ENCODE data around the gene BIRC6.

BIRC6 gene

DNA sequence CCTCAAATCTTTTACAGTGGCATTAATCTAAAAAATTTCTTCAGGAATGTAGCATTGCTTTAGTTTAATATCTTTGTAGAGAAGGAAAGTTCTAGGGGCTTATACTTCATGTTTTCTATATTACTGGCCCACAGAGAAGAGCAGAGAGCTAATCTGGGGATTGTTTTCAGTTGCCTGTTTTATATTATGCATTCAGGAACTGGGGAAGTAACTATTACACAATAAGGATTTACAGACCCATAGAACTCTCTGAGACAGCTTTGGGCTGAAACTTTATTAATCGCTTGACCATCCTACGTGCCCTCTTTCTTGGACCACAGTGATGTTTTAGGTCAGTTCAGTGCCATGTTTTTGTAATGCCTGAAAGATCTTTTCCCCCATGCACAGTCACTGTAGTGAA lies 29.9 kb downstream of the BIRC6 start:
- Histone ChIP-seq H3K36me3 (ENCODE audit: control insufficient read depth in 4 of 4, insufficient read depth in 4 of 4, low read length in 3 of 4) (peaks cover 26 to 59% (median 40%) of the 10 kb centered on the region in 4 experiments), H3K4me3 (ENCODE audit: control insufficient read depth in 1 of 7, extremely low read depth in 1 of 7, insufficient read depth in 4 of 7, low read depth in 2 of 7, low read length in 6 of 7) (no peak overlapping the region), H3K27ac (ENCODE audit: insufficient read depth in 1 of 2, low read depth in 1 of 2, low read length in 2 of 2, poor library complexity in 1 of 2, severe bottlenecking in 2 of 2) (no peak overlapping the region), H3K27me3 (replicated peaks in 2 of 5; ENCODE audit: control insufficient read depth in 4 of 5, insufficient read depth in 5 of 5, low read length in 4 of 5) (no peaks in the 10 kb centered on the region), H3K9me3 (ENCODE audit: control extremely low read depth in 1 of 5, control insufficient read depth in 4 of 5, insufficient read depth in 2 of 5, low read depth in 1 of 5, low read length in 4 of 5) (no peaks in the 10 kb centered on the region), H3K4me1 (ENCODE audit: control extremely low read depth in 1 of 4, control insufficient read depth in 4 of 4, insufficient read depth in 4 of 4, low read length in 3 of 4) (peaks cover 0 to 6% (median 2%) of the 10 kb centered on the region in 4 experiments)
- DNase-seq = no peak
- WGBS (ENCODE audit: insufficient coverage) = 100% methylated on average over 2 of the region's 2 CpGs
- CTCF ChIA-PET = no interaction called here
- POLR2A ChIA-PET = no interaction called here

- Histone ChIP-seq H3K9me3 (ENCODE audit: control extremely low read depth in 1 of 5, control insufficient read depth in 4 of 5, insufficient read depth in 2 of 5, low read depth in 1 of 5, low read length in 4 of 5) (no peaks in the 10 kb centered on the region), H3K27me3 (replicated peaks in 2 of 5; ENCODE audit: control insufficient read depth in 4 of 5, insufficient read depth in 5 of 5, low read length in 4 of 5) (no peaks in the 10 kb centered on the region), H3K27ac (ENCODE audit: insufficient read depth in 1 of 2, low read depth in 1 of 2, low read length in 2 of 2, poor library complexity in 1 of 2, severe bottlenecking in 2 of 2) (no peak overlapping the region), H3K36me3 (ENCODE audit: control insufficient read depth in 4 of 4, insufficient read depth in 4 of 4, low read length in 3 of 4) (peaks cover 14 to 51% (median 32%) of the 10 kb centered on the region in 4 experiments), H3K4me3 (ENCODE audit: control insufficient read depth in 1 of 7, extremely low read depth in 1 of 7, insufficient read depth in 4 of 7, low read depth in 2 of 7, low read length in 6 of 7) (no peak overlapping the region), H3K4me1 (ENCODE audit: control extremely low read depth in 1 of 4, control insufficient read depth in 4 of 4, insufficient read depth in 4 of 4, low read length in 3 of 4) (no peaks in the 10 kb centered on the region)
- no peak for DNase-seq
- ChIA-PET POLR2A (no interaction called here), CTCF (interaction anchor here (0.6 kb wide), 1 partner anchor 30 kb away, joined by 3 read pairs; no protein-coding TSS in a partner anchor)
- 98% methylated on average over 4 of the region's 5 CpGs for WGBS (ENCODE audit: insufficient coverage)
These were observed 42.4 kb downstream of the BIRC6 start for GRCh38 chr2:32399221-32399620.

- Histone ChIP-seq H3K27ac (ENCODE audit: insufficient read depth in 1 of 2, low read depth in 1 of 2, low read length in 2 of 2, poor library complexity in 1 of 2, severe bottlenecking in 2 of 2) (no peak overlapping the region), H3K27me3 (replicated peaks in 2 of 5; ENCODE audit: control insufficient read depth in 4 of 5, insufficient read depth in 5 of 5, low read length in 4 of 5) (no peaks in the 10 kb centered on the region), H3K4me1 (ENCODE audit: control extremely low read depth in 1 of 4, control insufficient read depth in 4 of 4, insufficient read depth in 4 of 4, low read length in 3 of 4) (no peaks in the 10 kb centered on the region), H3K36me3 (ENCODE audit: control insufficient read depth in 4 of 4, insufficient read depth in 4 of 4, low read length in 3 of 4) (peaks cover 10 to 56% (median 27%) of the 10 kb centered on the region in 4 experiments), H3K9me3 (ENCODE audit: control extremely low read depth in 1 of 5, control insufficient read depth in 4 of 5, insufficient read depth in 2 of 5, low read depth in 1 of 5, low read length in 4 of 5) (no peaks in the 10 kb centered on the region), H3K4me3 (ENCODE audit: control insufficient read depth in 1 of 7, extremely low read depth in 1 of 7, insufficient read depth in 4 of 7, low read depth in 2 of 7, low read length in 6 of 7) (no peak overlapping the region)
- POLR2A ChIA-PET = no interaction called here
- CTCF ChIA-PET = interaction anchor here (0.6 kb wide), 1 partner anchor 994 kb away, joined by 3 read pairs; no protein-coding TSS in a partner anchor
- no peak for DNase-seq
These were observed 45.3 kb downstream of the BIRC6 start for GRCh38 chr2:32402091-32402490.

DNA sequence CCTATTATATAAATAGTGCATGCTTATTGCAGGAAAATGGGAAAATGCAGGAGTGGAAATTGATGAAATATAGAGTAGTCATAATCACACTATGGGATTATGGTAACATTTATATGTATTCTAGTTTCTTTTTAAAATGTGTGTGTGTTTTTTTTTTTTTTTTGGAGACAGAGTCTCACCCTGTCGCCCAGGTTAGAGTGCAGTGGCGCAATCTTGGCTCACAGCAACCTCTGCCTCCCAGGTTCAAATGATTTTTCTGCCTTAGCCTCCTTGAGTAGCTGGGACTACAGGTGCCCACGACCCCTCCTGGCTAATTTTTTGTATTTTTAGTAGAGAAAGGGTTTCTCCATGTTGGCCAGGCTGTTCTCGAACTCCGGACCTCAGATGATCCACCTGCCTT lies 47.0 kb downstream of the BIRC6 start:
- ChIA-PET POLR2A (no interaction called here), CTCF (interaction anchor here (0.7 kb wide), 1 partner anchor 138 kb away, joined by 3 read pairs; no protein-coding TSS in a partner anchor)
- no peaks in the 10 kb centered on the region for H3K4me1 ChIP-seq (ENCODE audit: control extremely low read depth in 1 of 4, control insufficient read depth in 4 of 4, insufficient read depth in 4 of 4, low read length in 3 of 4)
- no peak overlapping the region for H3K4me3 ChIP-seq (ENCODE audit: control insufficient read depth in 1 of 7, extremely low read depth in 1 of 7, insufficient read depth in 4 of 7, low read depth in 2 of 7, low read length in 6 of 7)
- no peaks in the 10 kb centered on the region for H3K27me3 ChIP-seq (replicated peaks in 2 of 5; ENCODE audit: control insufficient read depth in 4 of 5, insufficient read depth in 5 of 5, low read length in 4 of 5)
- H3K36me3 ChIP-seq (ENCODE audit: control insufficient read depth in 4 of 4, insufficient read depth in 4 of 4, low read length in 3 of 4) = peaks cover 8 to 56% (median 30%) of the 10 kb centered on the region in 4 experiments
- no peak overlapping the region for H3K27ac ChIP-seq (ENCODE audit: insufficient read depth in 1 of 2, low read depth in 1 of 2, low read length in 2 of 2, poor library complexity in 1 of 2, severe bottlenecking in 2 of 2)
- WGBS (ENCODE audit: insufficient coverage) = 86% methylated on average over 3 of the region's 5 CpGs
- no peak for DNase-seq
- no peaks in the 10 kb centered on the region for H3K9me3 ChIP-seq (ENCODE audit: control extremely low read depth in 1 of 5, control insufficient read depth in 4 of 5, insufficient read depth in 2 of 5, low read depth in 1 of 5, low read length in 4 of 5)

GRCh38 chr2:32404691-32405090 lies 47.9 kb downstream of the BIRC6 start:
- ChIA-PET CTCF (no interaction called here), POLR2A (no interaction called here)
- Histone ChIP-seq H3K36me3 (ENCODE audit: control insufficient read depth in 4 of 4, insufficient read depth in 4 of 4, low read length in 3 of 4) (peaks cover 8 to 56% (median 32%) of the 10 kb centered on the region in 4 experiments), H3K4me1 (ENCODE audit: control extremely low read depth in 1 of 4, control insufficient read depth in 4 of 4, insufficient read depth in 4 of 4, low read length in 3 of 4) (no peaks in the 10 kb centered on the region), H3K27me3 (replicated peaks in 2 of 5; ENCODE audit: control insufficient read depth in 4 of 5, insufficient read depth in 5 of 5, low read length in 4 of 5) (no peaks in the 10 kb centered on the region), H3K9me3 (ENCODE audit: control extremely low read depth in 1 of 5, control insufficient read depth in 4 of 5, insufficient read depth in 2 of 5, low read depth in 1 of 5, low read length in 4 of 5) (no peaks in the 10 kb centered on the region), H3K27ac (ENCODE audit: insufficient read depth in 1 of 2, low read depth in 1 of 2, low read length in 2 of 2, poor library complexity in 1 of 2, severe bottlenecking in 2 of 2) (no peak overlapping the region), H3K4me3 (ENCODE audit: control insufficient read depth in 1 of 7, extremely low read depth in 1 of 7, insufficient read depth in 4 of 7, low read depth in 2 of 7, low read length in 6 of 7) (no peak overlapping the region)
- WGBS (ENCODE audit: insufficient coverage) = no CpG with 5 or more reads among the region's 3 CpGs
- no peak for DNase-seq

DNA sequence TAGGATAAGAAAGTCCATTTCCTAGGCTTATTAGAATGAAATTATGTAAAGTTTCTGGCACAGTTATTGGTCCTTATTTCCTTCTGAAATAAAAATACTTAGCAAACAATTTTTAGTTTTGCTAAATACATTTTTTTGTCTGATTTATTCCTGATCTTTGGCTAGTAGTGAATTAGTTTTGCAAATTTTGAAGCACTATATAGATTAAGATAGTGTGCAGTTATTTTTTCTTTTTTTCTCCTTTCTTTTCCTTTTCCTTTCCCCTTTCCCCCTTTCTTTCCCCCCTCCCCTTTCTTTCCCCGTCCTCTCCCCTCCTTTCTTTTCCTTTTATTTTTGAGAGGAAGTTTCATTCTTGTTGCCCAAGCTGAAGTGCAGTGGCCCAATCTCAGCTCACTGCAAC lies 59.7 kb downstream of the BIRC6 start:
- WGBS (ENCODE audit: insufficient coverage) = no CpG with 5 or more reads among the region's 1 CpG
- Histone ChIP-seq H3K36me3 (ENCODE audit: control insufficient read depth in 4 of 4, insufficient read depth in 4 of 4, low read length in 3 of 4) (peaks cover 13 to 36% (median 21%) of the 10 kb centered on the region in 4 experiments), H3K27me3 (replicated peaks in 2 of 5; ENCODE audit: control insufficient read depth in 4 of 5, insufficient read depth in 5 of 5, low read length in 4 of 5) (no peaks in the 10 kb centered on the region), H3K27ac (ENCODE audit: insufficient read depth in 1 of 2, low read depth in 1 of 2, low read length in 2 of 2, poor library complexity in 1 of 2, severe bottlenecking in 2 of 2) (no peak overlapping the region), H3K4me3 (ENCODE audit: control insufficient read depth in 1 of 7, extremely low read depth in 1 of 7, insufficient read depth in 4 of 7, low read depth in 2 of 7, low read length in 6 of 7) (no peak overlapping the region), H3K4me1 (ENCODE audit: control extremely low read depth in 1 of 4, control insufficient read depth in 4 of 4, insufficient read depth in 4 of 4, low read length in 3 of 4) (no peaks in the 10 kb centered on the region), H3K9me3 (ENCODE audit: control extremely low read depth in 1 of 5, control insufficient read depth in 4 of 5, insufficient read depth in 2 of 5, low read depth in 1 of 5, low read length in 4 of 5) (no peaks in the 10 kb centered on the region)
- CTCF ChIA-PET = no interaction called here
- POLR2A ChIA-PET = no interaction called here
- no peak for DNase-seq

DNA sequence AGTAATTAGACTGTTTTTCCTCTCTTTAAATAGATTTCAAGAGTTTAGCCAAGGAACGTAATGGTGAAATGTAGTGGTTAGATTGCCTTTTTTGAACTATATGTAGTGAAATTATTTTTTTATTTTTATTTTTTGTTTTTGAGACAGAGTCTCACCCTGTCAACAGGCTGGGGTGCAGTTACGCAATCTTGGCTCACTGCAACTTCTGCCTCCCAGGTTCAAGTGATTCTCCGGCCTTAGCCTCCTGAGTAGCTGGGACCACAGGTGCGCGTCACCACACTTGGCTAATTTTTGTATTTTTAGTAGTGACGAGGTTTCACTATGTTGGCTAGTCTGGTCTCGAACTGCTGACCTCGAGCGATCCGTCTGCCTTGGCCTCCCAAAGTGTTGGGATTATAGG lies 60.8 kb downstream of the BIRC6 start:
- ChIA-PET POLR2A (no interaction called here), CTCF (no interaction called here)
- 100% methylated on average over 6 of the region's 10 CpGs for WGBS (ENCODE audit: insufficient coverage)
- peaks cover 13 to 35% (median 22%) of the 10 kb centered on the region in 4 experiments for H3K36me3 ChIP-seq (ENCODE audit: control insufficient read depth in 4 of 4, insufficient read depth in 4 of 4, low read length in 3 of 4)
- no peaks in the 10 kb centered on the region for H3K9me3 ChIP-seq (ENCODE audit: control extremely low read depth in 1 of 5, control insufficient read depth in 4 of 5, insufficient read depth in 2 of 5, low read depth in 1 of 5, low read length in 4 of 5)
- H3K27ac ChIP-seq (ENCODE audit: insufficient read depth in 1 of 2, low read depth in 1 of 2, low read length in 2 of 2, poor library complexity in 1 of 2, severe bottlenecking in 2 of 2) = no peak overlapping the region
- no peaks in the 10 kb centered on the region for H3K4me1 ChIP-seq (ENCODE audit: control extremely low read depth in 1 of 4, control insufficient read depth in 4 of 4, insufficient read depth in 4 of 4, low read length in 3 of 4)
- no peaks in the 10 kb centered on the region for H3K27me3 ChIP-seq (replicated peaks in 2 of 5; ENCODE audit: control insufficient read depth in 4 of 5, insufficient read depth in 5 of 5, low read length in 4 of 5)
- no peak overlapping the region for H3K4me3 ChIP-seq (ENCODE audit: control insufficient read depth in 1 of 7, extremely low read depth in 1 of 7, insufficient read depth in 4 of 7, low read depth in 2 of 7, low read length in 6 of 7)
- DNase-seq = no peak
